Thoracic aorta (tissue), 2 donors: ENCODE measurements around the gene BRD9. TPM values are rescaled to one million over a fixed set of nuclear protein-coding genes. Genes with fewer than 3 reads are reported as not detected.
"Not testable (repeated sequence)": the region's sequence is repeated elsewhere in the genome, so short reads cannot be mapped to it uniquely, and the experiment has no call there.

Experiments used
- ATAC-seq: fragments of 150-250 bp; one replicate; pipeline ENCODE4 v1.8.0; 2017; ENCODE audit warnings: low read depth; ENCODE audit not compliant: insufficient number of reproducible peaks, low FRiP score
- DNase-seq: peaks from one replicate; pipeline ENCODE4 v3.0.0-alpha.2; 2020; ENCODE audit warnings: low spot score
- H3K27ac ChIP-seq, 2 donors: fragments of 200-600 bp; sonication (generic); 1 replicate in 1 of 2; 2 replicates in 1 of 2; pipeline ENCODE4 v1.5.1; 2016; ENCODE audit warnings: mild to moderate bottlenecking in 2 of 2, moderate library complexity in 2 of 2
- H3K27me3 ChIP-seq: fragments of 200-600 bp; sonication (generic); replicated peaks from 2 replicates; pipeline ENCODE4 v1.6.0; 2016; ENCODE audit warnings: mild to moderate bottlenecking; ENCODE audit not compliant: insufficient read depth
- H3K36me3 ChIP-seq: fragments of 200-600 bp; sonication (generic); one replicate; pipeline ENCODE4 v1.5.1; 2016
- H3K4me1 ChIP-seq, 2 donors: fragments of 200-600 bp; sonication (generic); 1 replicate in 1 of 2; 2 replicates in 1 of 2; pipeline versions ENCODE4 v1.5.1 to v1.6.0; 2016; ENCODE audit warnings: low read depth in 2 of 2, mild to moderate bottlenecking in 1 of 2; ENCODE audit not compliant: control insufficient read depth in 1 of 2
- H3K4me3 ChIP-seq: fragments of 200-600 bp; sonication (generic); 2 replicates; pipeline ENCODE4 v1.5.1; 2016; ENCODE audit warnings: mild to moderate bottlenecking
- H3K9me3 ChIP-seq: fragments of 200-600 bp; sonication (generic); 2 replicates; pipeline ENCODE4 v1.5.1; 2016
- CTCF ChIP-seq: fragments of 200-600 bp; sonication (generic); IDR thresholded peaks from one replicate; pipeline ENCODE4 v1.5.1; 2019; ENCODE audit warnings: antibody characterized with exemption
- total RNA-seq, 2 donors: library from RNA; depleted of rRNA; stranded (reverse); fragments of >200 nt; gene quantifications; one replicate each; pipeline versions ENCODE4 v1.1.0 to v1.2.3, GENCODE V29; 2016

The BRD9 gene
- total RNA-seq = 10 to 100 TPM; 30.7 to 54.5 TPM

GRCh38 chr5:892394-893136, at the start of gene BRD9, which contains the start of gene TRIP13:
TSS of gene BRD9 (minus strand) at chr5:892801. CDS start at chr5:892657, 144 bp downstream.
TSS of gene TRIP13 (plus strand) at chr5:892884. CDS start at chr5:892999, 115 bp downstream.
- DNase-seq = no peak
- Histone ChIP-seq H3K36me3 (peaks cover 5% of the 10 kb centered on the region), H3K27me3 (no peaks in the 10 kb centered on the region), H3K27ac (peak within 1 kb of the TSS; percentile 75 to 91), H3K4me1 (peaks cover 11 to 23% of the 10 kb centered on the region in 2 donors), H3K9me3 (no peaks in the 10 kb centered on the region), H3K4me3 (peak within 1 kb of the TSS; percentile 86)
- ATAC-seq = peak; percentile 75
- no peak for TF ChIP-seq CTCF

- not testable (repeated sequence) for H3K9me3 ChIP-seq, ATAC-seq, DNase-seq, H3K4me1 ChIP-seq, H3K27me3 ChIP-seq, H3K27ac ChIP-seq, H3K4me3 ChIP-seq, H3K36me3 ChIP-seq
Measured at GRCh38 chr5:940741-941140, 48.1 kb upstream of the BRD9 start.

- ATAC-seq (no peak), DNase-seq (no peak)
- Histone ChIP-seq H3K27ac (no peak overlapping the region), H3K4me1 (no peaks in the 10 kb centered on the region), H3K9me3 (no peaks in the 10 kb centered on the region), H3K4me3 (no peak overlapping the region), H3K27me3 (no peaks in the 10 kb centered on the region), H3K36me3 (no peaks in the 10 kb centered on the region)
- TF ChIP-seq CTCF = no peak
Measured at GRCh38 chr5:939368-939767, 46.8 kb upstream of the BRD9 start.

GRCh38 chr5:937151-937924, 44.7 kb upstream of the BRD9 start:
- H3K4me1 ChIP-seq = no peaks in the 10 kb centered on the region
- H3K27me3 ChIP-seq = no peaks in the 10 kb centered on the region
- no peaks in the 10 kb centered on the region for H3K9me3 ChIP-seq
- ATAC-seq = no peak
- no peak for TF ChIP-seq CTCF
- no peaks in the 10 kb centered on the region for H3K36me3 ChIP-seq
- H3K27ac ChIP-seq = no peak overlapping the region
- no peak overlapping the region for H3K4me3 ChIP-seq
- DNase-seq = no peak

GRCh38 chr5:936149-937144, 43.8 kb upstream of the BRD9 start:
- DNase-seq = no peak
- ATAC-seq = no peak
- Histone ChIP-seq H3K27ac (no peak overlapping the region), H3K4me1 (no peaks in the 10 kb centered on the region), H3K36me3 (no peaks in the 10 kb centered on the region), H3K4me3 (no peak overlapping the region), H3K9me3 (no peaks in the 10 kb centered on the region), H3K27me3 (no peaks in the 10 kb centered on the region)
- no peak for TF ChIP-seq CTCF
